Fibroblast of lung (primary cell): ENCODE data around the gene ROBO1. TPM values are rescaled to one million over a fixed set of nuclear protein-coding genes. Genes with fewer than 3 reads are reported as not detected.
"Not testable (repeated sequence)": the region's sequence is repeated elsewhere in the genome, so short reads cannot be mapped to it uniquely, and the experiment has no call there.

Experiments
- DNase-seq, 2 donors: peaks; one replicate each; pipeline versions ENCODE4 v3.0.0 to v3.0.0-alpha.2; 2010; ENCODE audit warnings: low read depth in 2 of 2
- H2AFZ ChIP-seq: 2 replicates; pipeline ENCODE4 v1.5.1; 2012; ENCODE audit warnings: low read length, control low read depth, inconsistent platforms
- H3K27ac ChIP-seq: 2 replicates; pipeline ENCODE4 v1.5.1; 2011; ENCODE audit warnings: low read length, control low read depth; ENCODE audit not compliant: insufficient read depth
- H3K27me3 ChIP-seq: 2 replicates; pipeline ENCODE4 v1.5.1; 2011; ENCODE audit warnings: mild to moderate bottlenecking, low read length; ENCODE audit not compliant: control insufficient read depth, insufficient read depth
- H3K36me3 ChIP-seq: 2 replicates; pipeline ENCODE4 v1.5.1; 2011; ENCODE audit warnings: low read length; ENCODE audit not compliant: control insufficient read depth, insufficient read depth
- H3K4me1 ChIP-seq: 2 replicates; pipeline ENCODE4 v1.5.1; 2011; ENCODE audit warnings: low read length; ENCODE audit not compliant: control insufficient read depth, insufficient read depth; ENCODE audit errors: extremely low read depth
- H3K4me2 ChIP-seq: 2 replicates; pipeline ENCODE4 v1.5.1; 2011; ENCODE audit warnings: low read length, control low read depth; ENCODE audit not compliant: insufficient read depth; ENCODE audit errors: extremely low read depth
- H3K4me3 ChIP-seq, 4 experiments: fragments of 200-600 bp in 1 of 4; sonication (generic) in 1 of 4; replicated peaks in 1 of 4; 2 replicates each; pipeline ENCODE4 v1.5.1; 2011 to 2016; ENCODE audit warnings: low read length in 4 of 4, low read depth in 3 of 4, mild to moderate bottlenecking in 3 of 4, control low read depth in 2 of 4, inconsistent platforms in 1 of 4, mixed read lengths in 1 of 4; ENCODE audit not compliant: insufficient read depth in 1 of 4; ENCODE audit errors: control extremely low read depth in 1 of 4
- H3K79me2 ChIP-seq: 2 replicates; pipeline ENCODE4 v1.5.1; 2012; ENCODE audit warnings: mild to moderate bottlenecking, low read length, inconsistent platforms; ENCODE audit not compliant: control insufficient read depth, insufficient read depth
- H3K9ac ChIP-seq: 2 replicates; pipeline ENCODE4 v1.5.1; 2011; ENCODE audit warnings: mild to moderate bottlenecking, low read length, control low read depth; ENCODE audit not compliant: insufficient read depth
- H3K9me3 ChIP-seq: 2 replicates; pipeline ENCODE4 v1.5.1; 2012; ENCODE audit warnings: low read depth, low read length; ENCODE audit not compliant: control insufficient read depth, insufficient read depth
- H4K20me1 ChIP-seq: 2 replicates; pipeline ENCODE4 v1.5.1; 2011; ENCODE audit warnings: low read length; ENCODE audit not compliant: control insufficient read depth, insufficient read depth; ENCODE audit errors: extremely low read depth
- EZH2 ChIP-seq: IDR thresholded peaks from 2 replicates; pipeline ENCODE4 v1.5.1; 2012; ENCODE audit warnings: low read length, control low read depth, mild to moderate bottlenecking; ENCODE audit errors: missing control alignments
- polyA plus RNA-seq, 2 donors: library from polyadenylated mRNA; depleted of rRNA in 1 of 2; stranded (reverse) in 1 of 2; unstranded in 1 of 2; fragments of >200 nt; gene quantifications; 2 replicates each; pipeline ENCODE4 v1.2.1, GENCODE V29; 2011 to 2012; ENCODE audit warnings: missing spikeins in 1 of 2
- total RNA-seq: library from RNA; depleted of rRNA; stranded (reverse); fragments of >200 nt; gene quantifications from 2 replicates; pipeline ENCODE4 v1.2.1, GENCODE V29; 2014
- TF ChIP-seq, protein P1 (sequence below), 2 donors: IDR thresholded peaks in 1 of 2; conservative IDR thresholded peaks in 1 of 2; 1 replicate in 1 of 2; 2 replicates in 1 of 2; pipeline ENCODE4 v1.5.1; 2011 to 2012; ENCODE audit warnings: low read length in 2 of 2, control low read depth in 1 of 2, inconsistent platforms in 1 of 2, low read depth in 1 of 2, mild to moderate bottlenecking in 1 of 2

Gene ROBO1
- total and polyA plus RNA-seq, 2 donors (not counting 1 experiment from before 2014, with no cell fraction given), result 53.8 to 104 TPM

DNA sequence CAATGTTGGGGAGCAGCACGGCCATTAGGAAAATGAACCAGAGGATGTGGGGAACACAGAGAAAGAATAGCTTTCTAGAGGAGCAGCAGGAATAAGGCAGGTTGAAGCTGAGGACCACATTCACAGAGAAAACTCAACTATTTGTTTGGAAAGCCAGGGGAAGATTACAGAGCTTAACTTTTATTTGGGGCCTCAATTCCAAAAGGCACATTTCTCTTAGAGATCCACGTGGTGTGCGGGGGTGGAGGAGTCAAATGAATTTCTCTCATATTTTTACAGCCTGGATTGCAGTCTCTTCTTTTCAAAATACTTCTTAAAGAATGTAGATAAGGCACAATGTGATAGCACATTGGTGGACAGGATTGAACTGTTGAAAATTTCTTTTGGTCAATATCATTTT, 253.7 kb downstream of the ROBO1 start:
- no peaks in the 10 kb centered on the region for H3K27me3 ChIP-seq
- H3K27ac ChIP-seq, result no peak overlapping the region
- peak in 1 of 2 donors; percentile 14 for DNase-seq
- no peaks in the 10 kb centered on the region for H3K4me1 ChIP-seq
- no peaks in the 10 kb centered on the region for H4K20me1 ChIP-seq
- no peaks in the 10 kb centered on the region for H3K36me3 ChIP-seq
- no peaks in the 10 kb centered on the region for H3K79me2 ChIP-seq
- TF ChIP-seq EZH2, result no peak
- TF ChIP-seq, protein P1, sequence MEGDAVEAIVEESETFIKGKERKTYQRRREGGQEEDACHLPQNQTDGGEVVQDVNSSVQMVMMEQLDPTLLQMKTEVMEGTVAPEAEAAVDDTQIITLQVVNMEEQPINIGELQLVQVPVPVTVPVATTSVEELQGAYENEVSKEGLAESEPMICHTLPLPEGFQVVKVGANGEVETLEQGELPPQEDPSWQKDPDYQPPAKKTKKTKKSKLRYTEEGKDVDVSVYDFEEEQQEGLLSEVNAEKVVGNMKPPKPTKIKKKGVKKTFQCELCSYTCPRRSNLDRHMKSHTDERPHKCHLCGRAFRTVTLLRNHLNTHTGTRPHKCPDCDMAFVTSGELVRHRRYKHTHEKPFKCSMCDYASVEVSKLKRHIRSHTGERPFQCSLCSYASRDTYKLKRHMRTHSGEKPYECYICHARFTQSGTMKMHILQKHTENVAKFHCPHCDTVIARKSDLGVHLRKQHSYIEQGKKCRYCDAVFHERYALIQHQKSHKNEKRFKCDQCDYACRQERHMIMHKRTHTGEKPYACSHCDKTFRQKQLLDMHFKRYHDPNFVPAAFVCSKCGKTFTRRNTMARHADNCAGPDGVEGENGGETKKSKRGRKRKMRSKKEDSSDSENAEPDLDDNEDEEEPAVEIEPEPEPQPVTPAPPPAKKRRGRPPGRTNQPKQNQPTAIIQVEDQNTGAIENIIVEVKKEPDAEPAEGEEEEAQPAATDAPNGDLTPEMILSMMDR (conservative IDR thresholded peaks at IDR 0.05 in 1 of 2, IDR thresholded peaks at IDR 0.05 in 1 of 2; ENCODE audit: low read depth in 1 of 2, low read length in 2 of 2), result no peak
- no peaks in the 10 kb centered on the region for H3K9me3 ChIP-seq
- no peak overlapping the region for H3K4me2 ChIP-seq
- H3K4me3 ChIP-seq, result no peak overlapping the region
- H3K9ac ChIP-seq, result no peak overlapping the region
- no peak overlapping the region for H2AFZ ChIP-seq

DNA sequence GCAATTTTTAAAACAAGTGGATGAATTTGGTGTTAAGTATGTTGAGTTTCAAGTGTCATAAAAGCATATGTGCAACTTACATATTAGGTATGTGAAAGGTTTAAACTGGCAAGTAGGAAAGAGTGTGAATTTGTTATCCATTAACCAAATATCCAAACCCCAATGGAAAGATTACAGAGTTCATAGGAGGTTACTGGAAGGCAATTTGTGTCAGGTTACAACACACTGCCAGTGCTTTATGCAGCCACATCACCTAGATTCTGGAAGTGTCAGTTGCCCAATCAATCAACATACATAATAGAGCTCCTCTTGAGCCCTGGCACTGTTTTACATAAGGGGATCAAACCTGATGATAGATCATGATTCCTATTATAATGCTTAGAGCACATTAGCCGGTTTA, 261.0 kb downstream of the ROBO1 start:
- no peak overlapping the region for H3K27ac ChIP-seq
- no peak overlapping the region for H3K9ac ChIP-seq
- H3K36me3 ChIP-seq, result no peaks in the 10 kb centered on the region
- H3K4me1 ChIP-seq, result no peaks in the 10 kb centered on the region
- no peaks in the 10 kb centered on the region for H3K9me3 ChIP-seq
- H2AFZ ChIP-seq, result no peak overlapping the region
- no peaks in the 10 kb centered on the region for H3K27me3 ChIP-seq
- no peaks in the 10 kb centered on the region for H4K20me1 ChIP-seq
- TF ChIP-seq, protein P1 (conservative IDR thresholded peaks at IDR 0.05 in 1 of 2, IDR thresholded peaks at IDR 0.05 in 1 of 2; ENCODE audit: low read depth in 1 of 2, low read length in 2 of 2), result no peak
- no peak for TF ChIP-seq EZH2
- H3K4me2 ChIP-seq, result no peak overlapping the region
- no peak overlapping the region for H3K4me3 ChIP-seq
- H3K79me2 ChIP-seq, result no peaks in the 10 kb centered on the region
- DNase-seq, result no peak

DNA sequence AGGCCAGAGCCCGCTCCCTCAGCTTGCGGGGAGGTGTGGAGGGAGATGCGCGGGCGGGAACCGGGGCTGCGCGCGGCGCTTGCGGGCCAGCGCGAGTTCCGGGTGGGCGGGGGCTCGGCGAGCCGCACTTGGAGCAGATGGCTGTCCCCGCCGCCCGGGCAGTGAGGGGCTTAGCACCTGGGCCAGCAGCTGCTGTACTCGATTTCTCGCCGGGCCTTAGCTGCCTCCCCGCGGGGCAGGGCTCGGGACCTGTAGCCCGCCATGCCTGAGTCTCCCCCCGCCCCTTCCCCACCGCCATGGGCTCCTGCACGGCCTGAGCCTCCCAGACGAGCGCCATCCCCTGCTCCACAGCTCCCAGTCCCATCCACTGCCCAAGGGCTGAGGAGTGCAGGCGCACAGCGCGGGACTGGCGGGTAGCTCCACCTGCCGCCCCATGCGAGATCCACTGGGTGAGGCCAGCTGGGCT, 265.5 kb downstream of the ROBO1 start:
- H4K20me1 ChIP-seq, H3K4me2 ChIP-seq, H3K9me3 ChIP-seq, DNase-seq, H3K36me3 ChIP-seq, H3K9ac ChIP-seq, H3K79me2 ChIP-seq, H3K27me3 ChIP-seq, H3K4me3 ChIP-seq, H3K27ac ChIP-seq, H3K4me1 ChIP-seq, H2AFZ ChIP-seq: not testable (repeated sequence)
